Stomach (tissue), 4 donors: ENCODE results near the gene LARGE1.

ENCODE experiments used
- CTCF ChIP-seq, 7 experiments: fragments of 450-650 bp in 4 of 7; fragments of 200-600 bp in 3 of 7; sonication (generic) in 3 of 7; IDR thresholded peaks; one replicate each; pipeline ENCODE4 v1.5.1; 2016 to 2019; ENCODE audit warnings: antibody characterized with exemption in 7 of 7, control low read depth in 2 of 7, mild to moderate bottlenecking in 1 of 7
- EP300 ChIP-seq: sonication (generic); formaldehyde crosslinking; IDR thresholded peaks from one replicate; pipeline ENCODE4 v1.6.1; 2017; ENCODE audit warnings: antibody characterized with exemption
- POLR2A ChIP-seq, 4 donors: fragments of 450-650 bp; IDR thresholded peaks; one replicate each; pipeline ENCODE4 v1.6.1; 2016; ENCODE audit warnings: antibody characterized with exemption in 4 of 4, control low read depth in 2 of 4, mild to moderate bottlenecking in 1 of 4, moderate library complexity in 1 of 4

- no peak for TF ChIP-seq POLR2A (IDR thresholded peaks at IDR 0.05)
- no peak for TF ChIP-seq CTCF (IDR thresholded peaks at IDR 0.05)
- no peak for TF ChIP-seq EP300
Observed at GRCh38 chr22:33561149-33561807, 359.0 kb downstream of the LARGE1 start.
